GM23338 (cell line): ENCODE measurements around the gene ZNF219. TPM values are rescaled to one million over a fixed set of nuclear protein-coding genes. Genes with fewer than 3 reads are reported as not detected.

Experiments
- ATAC-seq: fragments of 200-7000 bp; cut with Tn5 transposase; 3 replicates; pipeline ENCODE4 v1.9.1; 2020
- DNase-seq: peaks from one replicate; pipeline ENCODE4 v3.0.0-alpha.2; 2015; ENCODE audit warnings: low spot score
- H2AFZ ChIP-seq: fragments of 200-600 bp; sonication (generic); 2 replicates; pipeline ENCODE4 v1.8.0; 2016; ENCODE audit warnings: antibody characterized with exemption, mild to moderate bottlenecking, moderate library complexity
- H3F3A ChIP-seq: fragments of 200-600 bp; sonication (generic); replicated peaks from 2 replicates; pipeline ENCODE4 v1.8.0; 2017; ENCODE audit warnings: antibody characterized with exemption, mixed run types, low read depth
- H3K27ac ChIP-seq: fragments of 200-600 bp; sonication (generic); 2 replicates; pipeline ENCODE4 v1.6.1; 2016; ENCODE audit warnings: low read depth
- H3K27me3 ChIP-seq: fragments of 200-600 bp; sonication (generic); 2 replicates; pipeline ENCODE4 v1.8.0; 2016; ENCODE audit warnings: mild to moderate bottlenecking, mixed run types, moderate library complexity; ENCODE audit not compliant: insufficient read depth
- H3K36me3 ChIP-seq: fragments of 200-600 bp; sonication (generic); 2 replicates; pipeline ENCODE4 v1.8.0; 2016; ENCODE audit warnings: mild to moderate bottlenecking; ENCODE audit not compliant: insufficient read depth
- H3K4me1 ChIP-seq: fragments of 200-600 bp; sonication (generic); 2 replicates; pipeline ENCODE4 v1.8.0; 2016; ENCODE audit warnings: mild to moderate bottlenecking, moderate library complexity; ENCODE audit not compliant: insufficient read depth
- H3K4me2 ChIP-seq: fragments of 200-600 bp; sonication (generic); 2 replicates; pipeline ENCODE4 v1.7.1; 2017; ENCODE audit warnings: mixed run types
- H3K4me3 ChIP-seq: fragments of 200-600 bp; sonication (generic); 2 replicates; pipeline ENCODE4 v1.6.1; 2016; ENCODE audit warnings: mixed run types
- H3K79me2 ChIP-seq: fragments of 200-600 bp; sonication (generic); replicated peaks from 2 replicates; pipeline ENCODE4 v1.8.0; 2017; ENCODE audit warnings: mild to moderate bottlenecking; ENCODE audit not compliant: insufficient read depth
- H3K9me2 ChIP-seq: fragments of 200-600 bp; sonication (generic); 2 replicates; pipeline ENCODE4 v1.8.0; 2017; ENCODE audit not compliant: insufficient read depth
- H4K20me1 ChIP-seq: fragments of 200-600 bp; sonication (generic); replicated peaks from 2 replicates; pipeline ENCODE4 v1.8.0; 2017; ENCODE audit warnings: mild to moderate bottlenecking; ENCODE audit not compliant: insufficient read depth
- H3K27ac Mint-ChIP-seq: 2 replicates; pipeline ENCODE4 v1.8.0; 2020; ENCODE audit warnings: inconsistent platforms, mild to moderate bottlenecking, moderate library complexity, mixed read lengths
- H3K27me3 Mint-ChIP-seq: 3 replicates; pipeline ENCODE4 v1.8.0; 2022; ENCODE audit warnings: low read depth, mild to moderate bottlenecking, moderate library complexity, mixed read lengths, inconsistent platforms; ENCODE audit not compliant: insufficient read depth, poor library complexity
- H3K36me3 Mint-ChIP-seq: 3 replicates; pipeline ENCODE4 v1.8.0; 2021; ENCODE audit warnings: low read depth, mild to moderate bottlenecking, inconsistent platforms, moderate library complexity, mixed read lengths
- H3K4me1 Mint-ChIP-seq: 3 replicates; pipeline ENCODE4 v1.8.0; 2020; ENCODE audit warnings: mild to moderate bottlenecking, inconsistent platforms, mixed read lengths
- H3K4me3 Mint-ChIP-seq: 3 replicates; pipeline ENCODE4 v1.8.0; 2021; ENCODE audit warnings: moderate library complexity, mild to moderate bottlenecking, inconsistent platforms, mixed read lengths
- H3K9me3 Mint-ChIP-seq: 3 replicates; pipeline ENCODE4 v1.8.0; 2020; ENCODE audit warnings: moderate library complexity, mild to moderate bottlenecking, inconsistent platforms, mixed read lengths
- CTCF ChIP-seq, 2 experiments: fragments of 200-600 bp in 1 of 2; sonication (generic) in 1 of 2; conservative IDR thresholded peaks; 2 replicates each; pipeline versions ENCODE4 v1.5.1 to v1.6.1; 2016 to 2017; ENCODE audit warnings: antibody characterized with exemption in 2 of 2, low read depth in 2 of 2, mild to moderate bottlenecking in 2 of 2, moderate library complexity in 1 of 2
- JUNB ChIP-seq: IDR thresholded peaks from one replicate; pipeline ENCODE4 v1.6.1; 2016; ENCODE audit warnings: antibody characterized with exemption; ENCODE audit not compliant: unreplicated experiment
- NANOG ChIP-seq: IDR thresholded peaks from 2 replicates; pipeline ENCODE4 v1.6.1; 2016; ENCODE audit warnings: antibody characterized with exemption, borderline replicate concordance
- STAT1 ChIP-seq: IDR thresholded peaks from one replicate; pipeline ENCODE4 v1.6.1; 2016; ENCODE audit warnings: antibody characterized with exemption; ENCODE audit not compliant: unreplicated experiment
- ZNF114 ChIP-seq: fragments of 250-450 bp; sonication (Bioruptor Pico); IDR thresholded peaks from 2 replicates; pipeline ENCODE4 v1.5.0; 2020; ENCODE audit warnings: mild to moderate bottlenecking, moderate library complexity
- ZNF331 ChIP-seq: fragments of 250-450 bp; sonication (Bioruptor Pico); IDR thresholded peaks from 2 replicates; pipeline ENCODE4 v1.5.0; 2020; ENCODE audit warnings: low read depth, mild to moderate bottlenecking, moderate library complexity
- polyA plus RNA-seq: library from polyadenylated mRNA; unstranded; fragments of >200 nt; fragmentation: Nextera tagmentation; extraction: Ambion mirVana; gene quantifications from 2 replicates; pipeline ENCODE4 v1.2.1, GENCODE V29; 2016
- total RNA-seq: library from RNA; depleted of rRNA; stranded (reverse); fragments of >200 nt; shearing (Covaris generic); gene quantifications from 2 replicates; pipeline ENCODE4 v1.2.3, GENCODE V29; 2014
- TF ChIP-seq, protein P1 (sequence below): fragments of 250-450 bp; sonication (Bioruptor Pico); IDR thresholded peaks from 2 replicates; pipeline ENCODE4 v1.5.0; 2020; ENCODE audit warnings: mild to moderate bottlenecking, moderate library complexity
- TF ChIP-seq, protein P2 (sequence below): IDR thresholded peaks from 2 replicates; pipeline ENCODE4 v1.6.1; 2016; ENCODE audit warnings: antibody characterized with exemption

Gene ZNF219
- total and polyA plus RNA-seq, 2 experiments from 2014 or later, result 37.7 to 153 TPM

DNA sequence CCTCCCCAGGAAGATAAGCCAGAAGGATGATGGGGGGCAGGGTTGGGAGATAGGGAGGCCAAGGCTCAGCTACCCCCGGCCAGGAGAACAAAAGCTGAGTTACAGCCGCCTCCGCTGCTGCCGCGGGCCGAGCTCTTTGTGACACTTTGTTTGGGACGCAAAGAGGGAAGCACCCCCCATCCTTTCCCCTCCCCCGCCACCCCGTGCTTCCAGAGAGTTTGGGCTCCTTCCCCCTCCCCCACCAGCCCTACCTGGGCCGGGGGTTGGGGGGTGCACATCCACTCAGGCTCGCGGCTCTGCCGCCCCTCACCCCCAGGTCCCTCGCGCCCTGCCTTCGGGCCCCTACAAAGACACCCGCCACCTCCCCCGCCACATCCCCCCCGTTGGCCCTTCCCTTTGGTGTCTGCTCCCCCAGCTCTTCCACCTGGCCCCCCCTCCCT lies 799 bp downstream of the ZNF219 start (continued):
- TF ChIP-seq, protein P1, sequence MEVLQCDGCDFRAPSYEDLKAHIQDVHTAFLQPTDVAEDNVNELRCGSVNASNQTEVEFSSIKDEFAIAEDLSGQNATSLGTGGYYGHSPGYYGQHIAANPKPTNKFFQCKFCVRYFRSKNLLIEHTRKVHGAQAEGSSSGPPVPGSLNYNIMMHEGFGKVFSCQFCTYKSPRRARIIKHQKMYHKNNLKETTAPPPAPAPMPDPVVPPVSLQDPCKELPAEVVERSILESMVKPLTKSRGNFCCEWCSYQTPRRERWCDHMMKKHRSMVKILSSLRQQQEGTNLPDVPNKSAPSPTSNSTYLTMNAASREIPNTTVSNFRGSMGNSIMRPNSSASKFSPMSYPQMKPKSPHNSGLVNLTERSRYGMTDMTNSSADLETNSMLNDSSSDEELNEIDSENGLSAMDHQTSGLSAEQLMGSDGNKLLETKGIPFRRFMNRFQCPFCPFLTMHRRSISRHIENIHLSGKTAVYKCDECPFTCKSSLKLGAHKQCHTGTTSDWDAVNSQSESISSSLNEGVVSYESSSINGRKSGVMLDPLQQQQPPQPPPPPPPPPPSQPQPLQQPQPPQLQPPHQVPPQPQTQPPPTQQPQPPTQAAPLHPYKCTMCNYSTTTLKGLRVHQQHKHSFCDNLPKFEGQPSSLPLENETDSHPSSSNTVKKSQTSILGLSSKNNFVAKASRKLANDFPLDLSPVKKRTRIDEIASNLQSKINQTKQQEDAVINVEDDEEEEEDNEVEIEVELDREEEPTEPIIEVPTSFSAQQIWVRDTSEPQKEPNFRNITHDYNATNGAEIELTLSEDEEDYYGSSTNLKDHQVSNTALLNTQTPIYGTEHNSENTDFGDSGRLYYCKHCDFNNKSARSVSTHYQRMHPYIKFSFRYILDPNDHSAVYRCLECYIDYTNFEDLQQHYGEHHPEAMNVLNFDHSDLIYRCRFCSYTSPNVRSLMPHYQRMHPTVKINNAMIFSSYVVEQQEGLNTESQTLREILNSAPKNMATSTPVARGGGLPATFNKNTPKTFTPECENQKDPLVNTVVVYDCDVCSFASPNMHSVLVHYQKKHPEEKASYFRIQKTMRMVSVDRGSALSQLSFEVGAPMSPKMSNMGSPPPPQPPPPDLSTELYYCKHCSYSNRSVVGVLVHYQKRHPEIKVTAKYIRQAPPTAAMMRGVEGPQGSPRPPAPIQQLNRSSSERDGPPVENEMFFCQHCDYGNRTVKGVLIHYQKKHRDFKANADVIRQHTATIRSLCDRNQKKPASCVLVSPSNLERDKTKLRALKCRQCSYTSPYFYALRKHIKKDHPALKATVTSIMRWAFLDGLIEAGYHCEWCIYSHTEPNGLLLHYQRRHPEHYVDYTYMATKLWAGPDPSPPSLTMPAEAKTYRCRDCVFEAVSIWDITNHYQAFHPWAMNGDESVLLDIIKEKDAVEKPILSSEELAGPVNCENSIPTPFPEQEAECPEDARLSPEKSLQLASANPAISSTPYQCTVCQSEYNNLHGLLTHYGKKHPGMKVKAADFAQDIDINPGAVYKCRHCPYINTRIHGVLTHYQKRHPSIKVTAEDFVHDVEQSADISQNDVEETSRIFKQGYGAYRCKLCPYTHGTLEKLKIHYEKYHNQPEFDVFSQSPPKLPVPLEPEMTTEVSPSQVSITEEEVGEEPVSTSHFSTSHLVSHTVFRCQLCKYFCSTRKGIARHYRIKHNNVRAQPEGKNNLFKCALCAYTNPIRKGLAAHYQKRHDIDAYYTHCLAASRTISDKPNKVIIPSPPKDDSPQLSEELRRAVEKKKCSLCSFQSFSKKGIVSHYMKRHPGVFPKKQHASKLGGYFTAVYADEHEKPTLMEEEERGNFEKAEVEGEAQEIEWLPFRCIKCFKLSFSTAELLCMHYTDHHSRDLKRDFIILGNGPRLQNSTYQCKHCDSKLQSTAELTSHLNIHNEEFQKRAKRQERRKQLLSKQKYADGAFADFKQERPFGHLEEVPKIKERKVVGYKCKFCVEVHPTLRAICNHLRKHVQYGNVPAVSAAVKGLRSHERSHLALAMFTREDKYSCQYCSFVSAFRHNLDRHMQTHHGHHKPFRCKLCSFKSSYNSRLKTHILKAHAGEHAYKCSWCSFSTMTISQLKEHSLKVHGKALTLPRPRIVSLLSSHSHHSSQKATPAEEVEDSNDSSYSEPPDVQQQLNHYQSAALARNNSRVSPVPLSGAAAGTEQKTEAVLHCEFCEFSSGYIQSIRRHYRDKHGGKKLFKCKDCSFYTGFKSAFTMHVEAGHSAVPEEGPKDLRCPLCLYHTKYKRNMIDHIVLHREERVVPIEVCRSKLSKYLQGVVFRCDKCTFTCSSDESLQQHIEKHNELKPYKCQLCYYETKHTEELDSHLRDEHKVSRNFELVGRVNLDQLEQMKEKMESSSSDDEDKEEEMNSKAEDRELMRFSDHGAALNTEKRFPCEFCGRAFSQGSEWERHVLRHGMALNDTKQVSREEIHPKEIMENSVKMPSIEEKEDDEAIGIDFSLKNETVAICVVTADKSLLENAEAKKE (CRISPR knock-in tag), result no peak
- TF ChIP-seq ZNF331 (CRISPR knock-in tag) (no peak), CTCF (conservative IDR thresholded peaks at IDR 0.05; ENCODE audit: low read depth in 2 of 2) (no peak)

DNA sequence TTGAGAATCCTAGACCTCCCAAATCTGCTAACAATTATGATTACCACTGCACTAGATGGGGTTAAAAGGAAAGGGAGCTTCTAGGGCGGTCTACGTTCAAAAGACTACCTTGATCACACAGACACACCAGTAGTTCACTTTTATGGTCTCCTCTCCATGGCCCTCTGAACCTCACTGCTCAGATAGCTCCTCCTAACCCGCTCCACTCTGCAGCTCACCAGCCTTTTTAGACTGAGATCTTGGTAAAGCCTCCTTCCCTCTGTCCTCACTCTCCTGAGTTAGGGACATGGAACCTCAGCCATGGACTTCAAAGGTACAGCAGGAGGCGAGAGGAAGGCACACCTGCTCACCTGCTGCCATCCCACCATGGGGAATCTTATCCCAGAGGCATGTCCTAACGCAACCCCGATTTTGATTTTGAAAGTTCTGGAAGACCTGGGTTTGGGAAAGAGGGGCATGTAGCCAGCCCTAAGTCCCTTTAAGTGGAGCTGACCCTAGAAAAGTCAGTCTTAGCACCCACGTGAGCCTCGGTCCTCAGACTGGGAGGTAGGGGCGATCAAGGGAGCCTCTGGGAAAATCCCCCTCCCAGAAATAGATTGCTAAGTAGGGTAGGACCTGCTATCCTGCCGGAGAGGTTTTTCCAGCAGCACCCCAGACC lies 1.3 kb downstream of the ZNF219 start:
- H3K27me3 ChIP-seq, result no peaks in the 10 kb centered on the region
- peaks cover 27% of the 10 kb centered on the region for H3K27me3 Mint-ChIP-seq
- peaks cover 20% of the 10 kb centered on the region for H3K36me3 Mint-ChIP-seq
- peaks cover 76% of the 10 kb centered on the region for H3K4me1 Mint-ChIP-seq
- peaks cover 4% of the 10 kb centered on the region; the same call in 1 of the 2 replicates for H4K20me1 ChIP-seq
- H3K27ac ChIP-seq, result peak overlapping the region; percentile 88
- H3K4me3 ChIP-seq, result peak overlapping the region; percentile 84
- H3K9me2 ChIP-seq, result no peaks in the 10 kb centered on the region
- ATAC-seq, result no peak
- H3K9me3 Mint-ChIP-seq, result peaks cover 8% of the 10 kb centered on the region; the same call in 2 of the 3 replicates
- peaks cover 3% of the 10 kb centered on the region for H3K36me3 ChIP-seq
- H3K4me3 Mint-ChIP-seq, result peak overlapping the region; percentile 92
- H3K79me2 ChIP-seq, result peaks cover 51% of the 10 kb centered on the region
- peak; percentile 36 for DNase-seq
- H3K27ac Mint-ChIP-seq, result peak overlapping the region; percentile 97
- H2AFZ ChIP-seq, result no peak overlapping the region
- peaks cover 27% of the 10 kb centered on the region for H3F3A ChIP-seq
- TF ChIP-seq ZNF331 (CRISPR knock-in tag) (no peak), NANOG (no peak), STAT1 (no peak), CTCF (conservative IDR thresholded peaks at IDR 0.05; ENCODE audit: low read depth in 2 of 2) (no peak), JUNB (no peak), ZNF114 (CRISPR knock-in tag) (no peak)
- TF ChIP-seq, protein P2, sequence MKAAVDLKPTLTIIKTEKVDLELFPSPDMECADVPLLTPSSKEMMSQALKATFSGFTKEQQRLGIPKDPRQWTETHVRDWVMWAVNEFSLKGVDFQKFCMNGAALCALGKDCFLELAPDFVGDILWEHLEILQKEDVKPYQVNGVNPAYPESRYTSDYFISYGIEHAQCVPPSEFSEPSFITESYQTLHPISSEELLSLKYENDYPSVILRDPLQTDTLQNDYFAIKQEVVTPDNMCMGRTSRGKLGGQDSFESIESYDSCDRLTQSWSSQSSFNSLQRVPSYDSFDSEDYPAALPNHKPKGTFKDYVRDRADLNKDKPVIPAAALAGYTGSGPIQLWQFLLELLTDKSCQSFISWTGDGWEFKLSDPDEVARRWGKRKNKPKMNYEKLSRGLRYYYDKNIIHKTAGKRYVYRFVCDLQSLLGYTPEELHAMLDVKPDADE, result no peak
- peak overlapping the region; percentile 98 for H3K4me2 ChIP-seq
- peaks cover 50% of the 10 kb centered on the region for H3K4me1 ChIP-seq
